Parathyroid adenoma (tissue), 2 donors: ENCODE results near the gene GPSM3.

Experiments used
- H2AFZ ChIP-seq: fragments of 300-600 bp; sonication (generic); one replicate; pipeline ENCODE4 v1.7.0; 2017; ENCODE audit warnings: antibody characterized with exemption, mild to moderate bottlenecking
- H3K27ac ChIP-seq: fragments of 300-600 bp; sonication (generic); one replicate; pipeline ENCODE4 v1.7.0; 2017
- H3K27me3 ChIP-seq: fragments of 300-600 bp; sonication (generic); one replicate; pipeline ENCODE4 v1.7.0; 2017; ENCODE audit warnings: low read length; ENCODE audit not compliant: control insufficient read depth, insufficient read depth
- H3K36me3 ChIP-seq: fragments of 300-600 bp; sonication (generic); one replicate; pipeline ENCODE4 v1.7.0; 2017; ENCODE audit warnings: low read length; ENCODE audit not compliant: control insufficient read depth, insufficient read depth
- H3K4me1 ChIP-seq: fragments of 300-600 bp; sonication (generic); one replicate; pipeline ENCODE4 v1.7.0; 2017; ENCODE audit warnings: control low read depth
- H3K4me2 ChIP-seq: fragments of 300-600 bp; sonication (generic); one replicate; pipeline ENCODE4 v1.7.0; 2017; ENCODE audit warnings: low read length
- H3K4me3 ChIP-seq: fragments of 300-600 bp; sonication (generic); one replicate; pipeline ENCODE4 v1.7.0; 2017; ENCODE audit warnings: low read depth, low read length
- H3K79me2 ChIP-seq: fragments of 300-600 bp; sonication (generic); one replicate; pipeline ENCODE4 v1.7.0; 2017; ENCODE audit warnings: control low read depth
- H3K9ac ChIP-seq: fragments of 300-600 bp; sonication (generic); one replicate; pipeline ENCODE4 v1.7.0; 2017; ENCODE audit warnings: mild to moderate bottlenecking
- H3K9me3 ChIP-seq: fragments of 300-600 bp; sonication (generic); one replicate; pipeline ENCODE4 v1.7.0; 2017; ENCODE audit warnings: low read length; ENCODE audit not compliant: control insufficient read depth
- CTCF ChIP-seq: fragments of 300-600 bp; sonication (generic); IDR thresholded peaks from one replicate; pipeline ENCODE4 v1.7.0; 2017; ENCODE audit warnings: antibody characterized with exemption, mild to moderate bottlenecking
- donor health status: primary hyperparathyroidism.

The GPSM3 gene

GRCh38 chr6:32151863-32152768 is 40.3 kb downstream of the GPSM3 start, which contains the start of gene PRRT1:
Gene PRRT1, minus strand, starts transcription at chr6:32151939. Its CDS starts 112 bp downstream, at chr6:32151827.
- Histone ChIP-seq H3K27me3 (no peaks in the 10 kb centered on the region), H3K79me2 (peaks cover 9% of the 10 kb centered on the region), H3K36me3 (no peaks in the 10 kb centered on the region), H2AFZ (peak within 1 kb of the TSS; percentile 80), H3K4me2 (peak within 1 kb of the TSS; percentile 88), H3K4me1 (peaks cover 15% of the 10 kb centered on the region), H3K4me3 (peak within 1 kb of the TSS; percentile 80), H3K27ac (peak within 1 kb of the TSS; percentile 98), H3K9ac (peak within 1 kb of the TSS; percentile 50), H3K9me3 (no peaks in the 10 kb centered on the region)
- no peak for TF ChIP-seq CTCF

GRCh38 chr6:32151181-32151862 is 41.1 kb downstream of the GPSM3 start:
- H2AFZ ChIP-seq = peak overlapping the region; percentile 80
- H3K9me3 ChIP-seq = no peaks in the 10 kb centered on the region
- TF ChIP-seq CTCF = no peak
- H3K4me2 ChIP-seq = peak overlapping the region; percentile 46
- H3K27ac ChIP-seq = peak overlapping the region; percentile 39
- H3K4me1 ChIP-seq = peaks cover 15% of the 10 kb centered on the region
- peak overlapping the region; percentile 36 for H3K4me3 ChIP-seq
- H3K9ac ChIP-seq = no peak overlapping the region
- no peaks in the 10 kb centered on the region for H3K36me3 ChIP-seq
- H3K27me3 ChIP-seq = no peaks in the 10 kb centered on the region
- peaks cover 9% of the 10 kb centered on the region for H3K79me2 ChIP-seq

DNA sequence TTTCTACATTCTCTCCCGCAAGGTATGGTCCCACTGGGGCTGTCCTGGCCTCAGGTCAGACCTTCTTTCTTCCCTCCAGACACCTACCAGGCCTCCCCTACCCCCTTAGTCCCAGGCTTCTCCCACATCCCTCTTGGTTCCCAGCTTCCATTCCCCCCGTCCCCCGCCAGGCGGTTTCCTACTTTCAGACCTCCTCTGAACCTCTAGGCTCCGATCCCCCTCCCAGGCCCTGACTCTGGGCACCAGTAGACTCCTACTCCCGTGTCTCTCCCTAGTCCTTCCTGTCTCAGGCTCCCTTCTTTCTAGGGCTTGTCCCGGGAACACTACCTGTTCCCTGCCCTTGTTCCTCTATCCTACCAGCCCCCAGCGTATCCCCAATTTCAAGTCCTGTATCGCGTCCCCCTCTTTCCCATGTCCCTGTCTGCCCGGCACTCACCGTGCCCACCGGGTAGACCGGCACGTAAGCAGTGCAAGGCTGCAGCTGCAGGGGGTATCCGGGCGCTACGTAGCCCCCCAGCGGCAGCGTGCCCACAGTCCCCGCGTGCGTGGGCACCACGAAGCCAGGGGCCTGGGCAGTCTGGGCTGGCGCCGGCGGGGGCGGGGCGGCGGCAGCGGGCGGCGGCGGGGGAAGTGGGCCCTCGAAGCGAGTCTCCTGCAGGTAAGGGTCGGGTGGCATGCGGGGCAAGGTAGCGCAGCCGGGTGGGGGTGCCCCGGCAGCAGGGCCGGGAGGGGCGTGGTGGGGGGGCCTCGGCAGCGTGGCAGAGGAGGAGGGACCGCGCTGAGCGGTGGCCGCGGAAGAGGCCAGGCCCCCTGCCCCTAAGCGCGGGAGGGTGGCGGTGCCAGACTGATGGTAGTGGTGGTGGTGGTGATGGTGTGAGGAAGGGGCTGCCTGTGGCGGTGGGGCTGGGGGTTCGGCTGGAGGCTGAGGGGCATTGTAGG is 42.2 kb downstream of the GPSM3 start:
- Histone ChIP-seq H3K4me1 (peaks cover 15% of the 10 kb centered on the region), H3K27ac (no peak overlapping the region), H2AFZ (no peak overlapping the region), H3K36me3 (no peaks in the 10 kb centered on the region), H3K4me3 (no peak overlapping the region), H3K27me3 (no peaks in the 10 kb centered on the region), H3K9ac (no peak overlapping the region), H3K9me3 (no peaks in the 10 kb centered on the region), H3K4me2 (no peak overlapping the region), H3K79me2 (peaks cover 9% of the 10 kb centered on the region)
- no peak for TF ChIP-seq CTCF

GRCh38 chr6:32149092-32149755 is 43.2 kb downstream of the GPSM3 start:
- no peak for TF ChIP-seq CTCF
- Histone ChIP-seq H3K36me3 (no peaks in the 10 kb centered on the region), H3K27me3 (no peaks in the 10 kb centered on the region), H3K4me1 (peaks cover 12% of the 10 kb centered on the region), H2AFZ (no peak overlapping the region), H3K9ac (no peak overlapping the region), H3K27ac (no peak overlapping the region), H3K9me3 (no peaks in the 10 kb centered on the region), H3K4me2 (no peak overlapping the region), H3K79me2 (peaks cover 1% of the 10 kb centered on the region), H3K4me3 (no peak overlapping the region)
